ENCODE measurements around the gene CYREN. TPM values are rescaled to one million over a fixed set of nuclear protein-coding genes. Genes with fewer than 3 reads are reported as not detected.

The CYREN gene
- total RNA-seq, 1 donor from 2014 or later: 39.6 TPM

GRCh38 chr7:135164357-135165061, 6.0 kb downstream of the CYREN start:
- ATAC-seq (no peak), DNase-seq (no peak)
- Histone ChIP-seq H3K36me3 (peaks cover 51% of the 10 kb centered on the region), H3K27me3 (ENCODE audit: low read depth) (no peaks in the 10 kb centered on the region), H3K4me3 (no peak overlapping the region), H3K9me3 (no peaks in the 10 kb centered on the region), H3K27ac (peak overlapping the region; percentile 72), H3K4me1 (peaks cover 88% of the 10 kb centered on the region)
- intact Hi-C loops (cut with DNase I): no loop called here
- TF ChIP-seq CTCF (IDR thresholded peaks at IDR 0.05): peak; percentile 10

GRCh38 chr7:135162382-135163001, 8.0 kb downstream of the CYREN start:
- no peak for TF ChIP-seq CTCF (IDR thresholded peaks at IDR 0.05)
- Histone ChIP-seq H3K27ac (peak overlapping the region; percentile 65), H3K4me3 (no peak overlapping the region), H3K27me3 (ENCODE audit: low read depth) (no peaks in the 10 kb centered on the region), H3K9me3 (no peaks in the 10 kb centered on the region), H3K36me3 (peaks cover 42% of the 10 kb centered on the region), H3K4me1 (peaks cover 90% of the 10 kb centered on the region)
- DNase-seq (no peak), ATAC-seq (no peak)
- intact Hi-C loops (cut with DNase I): no loop called here

- DNase-seq (no peak), ATAC-seq (no peak)
- no peak for TF ChIP-seq CTCF (IDR thresholded peaks at IDR 0.05)
- peaks cover 33% of the 10 kb centered on the region for H3K36me3 ChIP-seq
- H3K4me3 ChIP-seq: no peak overlapping the region
- intact Hi-C loops (cut with DNase I): no loop called here
- H3K4me1 ChIP-seq: peaks cover 83% of the 10 kb centered on the region
- no peaks in the 10 kb centered on the region for H3K27me3 ChIP-seq (ENCODE audit: low read depth)
- H3K27ac ChIP-seq: peak overlapping the region; percentile 65
- no peaks in the 10 kb centered on the region for H3K9me3 ChIP-seq
Measured at GRCh38 chr7:135161669-135162068, 8.8 kb downstream of the CYREN start.

- no peaks in the 10 kb centered on the region for H3K9me3 ChIP-seq
- peak overlapping the region; percentile 65 for H3K27ac ChIP-seq
- peaks cover 27% of the 10 kb centered on the region for H3K36me3 ChIP-seq
- H3K27me3 ChIP-seq (ENCODE audit: low read depth): no peaks in the 10 kb centered on the region
- H3K4me3 ChIP-seq: no peak overlapping the region
- intact Hi-C loops (cut with DNase I): no loop called here
- no peak for ATAC-seq
- no peak for DNase-seq
- H3K4me1 ChIP-seq: peaks cover 79% of the 10 kb centered on the region
- no peak for TF ChIP-seq CTCF (IDR thresholded peaks at IDR 0.05)
Measured at GRCh38 chr7:135160858-135161653, 9.5 kb downstream of the CYREN start.

- H3K4me1 ChIP-seq: peaks cover 72% of the 10 kb centered on the region
- intact Hi-C loops (cut with DNase I): no loop called here
- no peaks in the 10 kb centered on the region for H3K27me3 ChIP-seq (ENCODE audit: low read depth)
- DNase-seq: no peak
- no peak overlapping the region for H3K4me3 ChIP-seq
- no peak for TF ChIP-seq CTCF (IDR thresholded peaks at IDR 0.05)
- peak in 1 of 2 donors; percentile 26 for ATAC-seq
- H3K27ac ChIP-seq: peak overlapping the region; percentile 65
- H3K9me3 ChIP-seq: peaks cover 5% of the 10 kb centered on the region
- H3K36me3 ChIP-seq: peaks cover 20% of the 10 kb centered on the region
Measured at GRCh38 chr7:135160098-135160857, 10.2 kb downstream of the CYREN start.

All from lower lobe of right lung (tissue), 2 donors.